IgD-negative memory B cell (primary cell): ENCODE data around the gene PRLH. TPM values are rescaled to one million over a fixed set of nuclear protein-coding genes. Genes with fewer than 3 reads are reported as not detected.
A peak's percentile ranks its signal among the peaks of the same experiment; 100 is the strongest.
"Not testable (repeated sequence)": the region's sequence is repeated elsewhere in the genome, so short reads cannot be mapped to it uniquely, and the experiment has no call there.

Experiments
- H3K27ac Mint-ChIP-seq, 3 donors: one replicate each; pipeline ENCODE4 v1.8.0; 2020 to 2022; ENCODE audit warnings: mild to moderate bottlenecking in 3 of 3, mixed read lengths in 3 of 3, moderate library complexity in 1 of 3
- H3K27me3 Mint-ChIP-seq: one replicate; pipeline ENCODE4 v1.8.0; 2021; ENCODE audit warnings: mixed read lengths
- H3K36me3 Mint-ChIP-seq: one replicate; pipeline ENCODE4 v1.8.0; 2020; ENCODE audit warnings: mild to moderate bottlenecking, mixed read lengths
- H3K4me1 Mint-ChIP-seq, 3 donors: one replicate each; pipeline ENCODE4 v1.8.0; 2020 to 2022; ENCODE audit warnings: mixed read lengths in 3 of 3, mild to moderate bottlenecking in 1 of 3
- H3K4me3 Mint-ChIP-seq, 4 donors: one replicate each; pipeline ENCODE4 v1.8.0; 2020 to 2022; ENCODE audit warnings: mild to moderate bottlenecking in 4 of 4, mixed read lengths in 4 of 4, moderate library complexity in 3 of 4
- H3K9me3 Mint-ChIP-seq, 3 donors: one replicate each; pipeline ENCODE4 v1.8.0; 2020 to 2021; ENCODE audit warnings: mixed read lengths in 3 of 3, mild to moderate bottlenecking in 1 of 3
- polyA plus RNA-seq: library from polyadenylated mRNA; unstranded; fragments of 300-500 nt; fragmentation: Illumina TruSeq; gene quantifications from one replicate; pipeline ENCODE4 v1.2.3, GENCODE V29; 2021

The PRLH gene
- polyA plus RNA-seq, 1 donor from 2014 or later: not detected

GRCh38 chr2:237594514-237594871, 28.1 kb downstream of the PRLH start:
- Mint-ChIP-seq H3K36me3 (no peaks in the 10 kb centered on the region), H3K9me3 (no peaks in the 10 kb centered on the region), H3K27me3 (no peaks in the 10 kb centered on the region), H3K4me3 (no peak overlapping the region), H3K4me1 (peaks cover 4 to 10% (median 6%) of the 10 kb centered on the region in 3 donors), H3K27ac (peak overlapping the region in 1 of 3 donors; percentile 67)

GRCh38 chr2:237595829-237596519, 29.6 kb downstream of the PRLH start:
- not testable (repeated sequence) for H3K27ac Mint-ChIP-seq, H3K9me3 Mint-ChIP-seq, H3K36me3 Mint-ChIP-seq, H3K27me3 Mint-ChIP-seq, H3K4me3 Mint-ChIP-seq
- peaks cover 4 to 11% (median 5%) of the 10 kb centered on the region in 3 donors for H3K4me1 Mint-ChIP-seq

GRCh38 chr2:237596520-237597195, 30.3 kb downstream of the PRLH start:
- H3K27ac Mint-ChIP-seq: peak overlapping the region in 1 of 3 donors; percentile 33
- H3K27me3 Mint-ChIP-seq: no peaks in the 10 kb centered on the region
- H3K36me3 Mint-ChIP-seq: peaks cover 4% of the 10 kb centered on the region
- no peaks in the 10 kb centered on the region for H3K9me3 Mint-ChIP-seq
- no peak overlapping the region for H3K4me3 Mint-ChIP-seq
- H3K4me1 Mint-ChIP-seq: peaks cover 2 to 9% (median 4%) of the 10 kb centered on the region in 3 donors

GRCh38 chr2:237597196-237598145, 31.1 kb downstream of the PRLH start:
- no peaks in the 10 kb centered on the region for H3K9me3 Mint-ChIP-seq
- H3K4me3 Mint-ChIP-seq: no peak overlapping the region
- H3K36me3 Mint-ChIP-seq: peaks cover 4% of the 10 kb centered on the region
- peaks cover 1 to 10% (median 4%) of the 10 kb centered on the region in 3 donors for H3K4me1 Mint-ChIP-seq
- peak overlapping the region in 1 of 3 donors; percentile 33 for H3K27ac Mint-ChIP-seq
- H3K27me3 Mint-ChIP-seq: no peaks in the 10 kb centered on the region

GRCh38 chr2:237598468-237599208, 32.3 kb downstream of the PRLH start:
- peak overlapping the region in 1 of 3 donors; percentile 92 for H3K27ac Mint-ChIP-seq
- no peak overlapping the region for H3K4me3 Mint-ChIP-seq
- no peaks in the 10 kb centered on the region for H3K27me3 Mint-ChIP-seq
- H3K9me3 Mint-ChIP-seq: no peaks in the 10 kb centered on the region
- peaks cover 5% of the 10 kb centered on the region for H3K36me3 Mint-ChIP-seq
- peaks cover 7 to 19% (median 12%) of the 10 kb centered on the region in 3 donors for H3K4me1 Mint-ChIP-seq

- H3K4me1 Mint-ChIP-seq: peaks cover 7 to 23% (median 15%) of the 10 kb centered on the region in 3 donors
- no peak overlapping the region for H3K4me3 Mint-ChIP-seq
- H3K27ac Mint-ChIP-seq: no peak overlapping the region
These were observed 33.2 kb downstream of the PRLH start for GRCh38 chr2:237599465-237600110.

GRCh38 chr2:237600205-237600846, 34.0 kb downstream of the PRLH start:
- Mint-ChIP-seq H3K9me3 (no peaks in the 10 kb centered on the region), H3K4me1 (peaks cover 7 to 24% (median 17%) of the 10 kb centered on the region in 3 donors), H3K27ac (peak overlapping the region in 1 of 3 donors; percentile 92), H3K27me3 (no peaks in the 10 kb centered on the region), H3K36me3 (peaks cover 6% of the 10 kb centered on the region), H3K4me3 (no peak overlapping the region)

More at GRCh38 chr2:237599465-237600110, 33.2 kb downstream of the PRLH start:
- Mint-ChIP-seq H3K27me3 (no peaks in the 10 kb centered on the region), H3K9me3 (no peaks in the 10 kb centered on the region), H3K36me3 (peaks cover 6% of the 10 kb centered on the region)

GRCh38 chr2:237601453-237602116, 35.2 kb downstream of the PRLH start:
- H3K4me1 Mint-ChIP-seq: peaks cover 7 to 21% (median 17%) of the 10 kb centered on the region in 3 donors
- H3K36me3 Mint-ChIP-seq: peaks cover 6% of the 10 kb centered on the region
- H3K4me3 Mint-ChIP-seq: no peak overlapping the region
- no peaks in the 10 kb centered on the region for H3K27me3 Mint-ChIP-seq
- peak overlapping the region in 2 of 3 donors; percentile 81 to 92 for H3K27ac Mint-ChIP-seq
- no peaks in the 10 kb centered on the region for H3K9me3 Mint-ChIP-seq

GRCh38 chr2:237602409-237602808, 36.0 kb downstream of the PRLH start:
- no peaks in the 10 kb centered on the region for H3K27me3 Mint-ChIP-seq
- peak overlapping the region in 1 of 4 donors; percentile 9 for H3K4me3 Mint-ChIP-seq
- H3K9me3 Mint-ChIP-seq: no peaks in the 10 kb centered on the region
- peaks cover 7 to 21% (median 17%) of the 10 kb centered on the region in 3 donors for H3K4me1 Mint-ChIP-seq
- H3K36me3 Mint-ChIP-seq: peaks cover 6% of the 10 kb centered on the region
- H3K27ac Mint-ChIP-seq: peak overlapping the region in 2 of 3 donors; percentile 45 to 80

GRCh38 chr2:237603049-237603717, 36.8 kb downstream of the PRLH start:
- Mint-ChIP-seq H3K36me3 (peaks cover 6% of the 10 kb centered on the region), H3K27me3 (no peaks in the 10 kb centered on the region), H3K4me3 (peak overlapping the region; percentile 3 to 90 (median 65)), H3K27ac (peak overlapping the region; percentile 64 to 96 (median 80)), H3K4me1 (peaks cover 7 to 19% (median 16%) of the 10 kb centered on the region in 3 donors), H3K9me3 (no peaks in the 10 kb centered on the region)

GRCh38 chr2:237603718-237604362, 37.5 kb downstream of the PRLH start:
- H3K27me3 Mint-ChIP-seq: no peaks in the 10 kb centered on the region
- H3K4me3 Mint-ChIP-seq: peak overlapping the region; percentile 3 to 90 (median 65)
- H3K9me3 Mint-ChIP-seq: no peaks in the 10 kb centered on the region
- H3K4me1 Mint-ChIP-seq: peaks cover 7 to 17% (median 16%) of the 10 kb centered on the region in 3 donors
- H3K36me3 Mint-ChIP-seq: peaks cover 6% of the 10 kb centered on the region
- H3K27ac Mint-ChIP-seq: peak overlapping the region; percentile 64 to 96 (median 80)

GRCh38 chr2:237604391-237604790, 38.0 kb downstream of the PRLH start:
- H3K4me3 Mint-ChIP-seq: peak overlapping the region in 2 of 4 donors; percentile 81 to 90
- H3K9me3 Mint-ChIP-seq: no peaks in the 10 kb centered on the region
- H3K36me3 Mint-ChIP-seq: peaks cover 6% of the 10 kb centered on the region
- peak overlapping the region in 2 of 3 donors; percentile 80 to 96 for H3K27ac Mint-ChIP-seq
- peaks cover 7 to 17% (median 16%) of the 10 kb centered on the region in 3 donors for H3K4me1 Mint-ChIP-seq
- no peaks in the 10 kb centered on the region for H3K27me3 Mint-ChIP-seq
